ENCODE results near the gene NCOR2. TPM values are rescaled to one million over a fixed set of nuclear protein-coding genes. Genes with fewer than 3 reads are reported as not detected.
A peak's percentile ranks its signal among the peaks of the same experiment; 100 is the strongest.

Gene NCOR2
- total RNA-seq, 2 donors from 2014 or later, result 137 to 148 TPM

GRCh38 chr12:124544983-124545382 lies 22.4 kb downstream of the NCOR2 start:
- Histone ChIP-seq H3K9me3 (no peaks in the 10 kb centered on the region), H3K4me1 (peaks cover 22% of the 10 kb centered on the region), H3K27me3 (no peaks in the 10 kb centered on the region), H3K36me3 (no peaks in the 10 kb centered on the region), H3K27ac (no peak overlapping the region), H3K4me3 (no peak overlapping the region), H3K9ac (ENCODE audit: low read depth in 2 of 2, low read length in 2 of 2) (peak overlapping the region; percentile 19 to 35)
- no peak for DNase-seq
- intact Hi-C loops (cut with DNase I), result no loop called here
- no peak for TF ChIP-seq CTCF (IDR thresholded peaks at IDR 0.05)

GRCh38 chr12:124544311-124544970 lies 23.0 kb downstream of the NCOR2 start:
- Histone ChIP-seq H3K4me1 (peaks cover 22% of the 10 kb centered on the region), H3K27ac (no peak overlapping the region)
- no peak for DNase-seq

GRCh38 chr12:124543590-124544310 lies 23.7 kb downstream of the NCOR2 start:
- Histone ChIP-seq H3K27ac (no peak overlapping the region), H3K9ac (ENCODE audit: low read depth in 2 of 2, low read length in 2 of 2) (peak overlapping the region in 1 of 2 donors; percentile 24), H3K4me3 (no peak overlapping the region), H3K9me3 (no peaks in the 10 kb centered on the region), H3K27me3 (no peaks in the 10 kb centered on the region), H3K36me3 (no peaks in the 10 kb centered on the region), H3K4me1 (peaks cover 22% of the 10 kb centered on the region)
- intact Hi-C loops (cut with DNase I), result no loop called here
- TF ChIP-seq CTCF (IDR thresholded peaks at IDR 0.05), result no peak
- no peak for DNase-seq

More at GRCh38 chr12:124544311-124544970, 23.0 kb downstream of the NCOR2 start:
- Histone ChIP-seq H3K27me3 (no peaks in the 10 kb centered on the region), H3K9me3 (no peaks in the 10 kb centered on the region), H3K4me3 (no peak overlapping the region), H3K36me3 (no peaks in the 10 kb centered on the region), H3K9ac (ENCODE audit: low read depth in 2 of 2, low read length in 2 of 2) (peak overlapping the region in 1 of 2 donors; percentile 35)
- intact Hi-C loops (cut with DNase I), result no loop called here
- no peak for TF ChIP-seq CTCF (IDR thresholded peaks at IDR 0.05)

- Histone ChIP-seq H3K27me3 (no peaks in the 10 kb centered on the region), H3K9ac (ENCODE audit: low read depth in 2 of 2, low read length in 2 of 2) (peak overlapping the region in 1 of 2 donors; percentile 24), H3K4me1 (peaks cover 22% of the 10 kb centered on the region), H3K9me3 (no peaks in the 10 kb centered on the region), H3K36me3 (no peaks in the 10 kb centered on the region), H3K27ac (no peak overlapping the region), H3K4me3 (no peak overlapping the region)
- no peak for TF ChIP-seq CTCF (IDR thresholded peaks at IDR 0.05)
- DNase-seq, result no peak
- intact Hi-C loops (cut with DNase I), result no loop called here
Measured at GRCh38 chr12:124543052-124543589, 24.3 kb downstream of the NCOR2 start.

- Histone ChIP-seq H3K4me1 (peaks cover 22% of the 10 kb centered on the region), H3K9ac (ENCODE audit: low read depth in 2 of 2, low read length in 2 of 2) (no peak overlapping the region), H3K27me3 (no peaks in the 10 kb centered on the region), H3K4me3 (no peak overlapping the region), H3K27ac (no peak overlapping the region), H3K9me3 (no peaks in the 10 kb centered on the region), H3K36me3 (no peaks in the 10 kb centered on the region)
- no peak for TF ChIP-seq CTCF (IDR thresholded peaks at IDR 0.05)
- intact Hi-C loops (cut with DNase I), result no loop called here
- DNase-seq, result no peak
Measured at GRCh38 chr12:124542021-124542949, 25.1 kb downstream of the NCOR2 start.

Measured in colonic mucosa (tissue), 4 donors.